Erythroblast (primary cell): ENCODE data around the gene AMOTL2.

Experiments
- GATA1 ChIP-seq: IDR thresholded peaks from 2 replicates; pipeline ENCODE4 v1.6.1; 2011; ENCODE audit warnings: low read depth, mild to moderate bottlenecking, control low read depth, low read length, moderate library complexity
- POLR2A ChIP-seq: IDR thresholded peaks from 2 replicates; pipeline ENCODE4 v1.6.1; 2011; ENCODE audit warnings: mild to moderate bottlenecking, low read length

- TF ChIP-seq POLR2A: no peak
- no peak for TF ChIP-seq GATA1
Measured at GRCh38 chr3:134312072-134312872, 62.0 kb downstream of the AMOTL2 start.
